HL-60 (cell line): Measurements from ENCODE around the gene RANBP9.

Source experiments
- DNase-seq, 2 experiments: peaks; one replicate each; pipeline ENCODE4 v3.0.0-alpha.2; 2010 to 2020; ENCODE audit warnings: low read depth in 1 of 2, low spot score in 1 of 2
- H3K27ac ChIP-seq: fragments of 250-450 bp; sonication (Bioruptor Pico); replicated peaks from 2 replicates; pipeline ENCODE4 v1.5.1; 2020; ENCODE audit warnings: mild to moderate bottlenecking, moderate library complexity
- H3K27me3 ChIP-seq: fragments of 250-450 bp; sonication (Bioruptor Pico); 2 replicates; pipeline ENCODE4 v1.5.1; 2021; ENCODE audit warnings: mild to moderate bottlenecking, moderate library complexity; ENCODE audit not compliant: insufficient read depth, poor library complexity, severe bottlenecking
- H3K4me3 ChIP-seq: replicated peaks from 2 replicates; pipeline ENCODE4 v1.5.1; 2011; ENCODE audit warnings: mild to moderate bottlenecking, control low read depth, low read length; ENCODE audit not compliant: insufficient read depth
- CTCF ChIP-seq: IDR thresholded peaks from one replicate; pipeline ENCODE4 v1.5.1; 2011; ENCODE audit warnings: low read length, control low read depth, inconsistent platforms; ENCODE audit not compliant: insufficient read depth
- GABPA ChIP-seq: IDR thresholded peaks from 2 replicates; pipeline ENCODE4 v1.6.1; 2012; ENCODE audit warnings: low read depth
- POLR2AphosphoS5 ChIP-seq: IDR thresholded peaks from 2 replicates; pipeline ENCODE4 v1.6.1; 2012; ENCODE audit warnings: low read depth
- REST ChIP-seq: IDR thresholded peaks from 2 replicates; pipeline ENCODE4 v1.6.1; 2012; ENCODE audit warnings: low read depth; ENCODE audit not compliant: insufficient replicate concordance
- SPI1 ChIP-seq: IDR thresholded peaks from 2 replicates; pipeline ENCODE4 v1.6.1; 2012; ENCODE audit warnings: low read depth, mild to moderate bottlenecking, borderline replicate concordance

RANBP9 gene

GRCh38 chr6:13754644-13755043, 43.0 kb upstream of the RANBP9 start:
- no peak for DNase-seq
- TF ChIP-seq SPI1, result no peak
- no peak for TF ChIP-seq GABPA
- no peak for TF ChIP-seq CTCF
- no peak for TF ChIP-seq REST
- no peak for TF ChIP-seq POLR2AphosphoS5
- Histone ChIP-seq H3K4me3 (no peak overlapping the region), H3K27me3 (no peaks in the 10 kb centered on the region), H3K27ac (no peak overlapping the region)

- TF ChIP-seq GABPA (no peak), SPI1 (no peak), REST (no peak), POLR2AphosphoS5 (no peak), CTCF (no peak)
- DNase-seq, result no peak
- Histone ChIP-seq H3K27ac (no peak overlapping the region), H3K4me3 (no peak overlapping the region), H3K27me3 (no peaks in the 10 kb centered on the region)
These were observed 32.1 kb upstream of the RANBP9 start for GRCh38 chr6:13743736-13744127.

- no peak for DNase-seq
- H3K27me3 ChIP-seq, result no peaks in the 10 kb centered on the region
- TF ChIP-seq SPI1 (no peak), CTCF (no peak), POLR2AphosphoS5 (no peak), GABPA (no peak), REST (no peak)
- no peak overlapping the region for H3K27ac ChIP-seq
- no peak overlapping the region for H3K4me3 ChIP-seq
These were observed 31.5 kb upstream of the RANBP9 start for GRCh38 chr6:13742961-13743735.
